Retinal pigment epithelial cell (primary cell): ENCODE results near the gene TMEM132A.

Experiments used
- DNase-seq: peaks from one replicate; pipeline ENCODE4 v3.0.0-alpha.2; 2010; ENCODE audit warnings: low read depth
- H3K4me3 ChIP-seq: 2 replicates; pipeline ENCODE4 v1.5.1; 2011; ENCODE audit warnings: mild to moderate bottlenecking, low read length, control low read depth, moderate library complexity
- CTCF ChIP-seq: conservative IDR thresholded peaks from 2 replicates; pipeline ENCODE4 v1.5.1; 2011; ENCODE audit warnings: low read depth, low read length, control low read depth, inconsistent platforms

Gene TMEM132A

GRCh38 chr11:60951904-60952741, 27.9 kb downstream of the TMEM132A start, which contains the start of gene SLC15A3:
Gene SLC15A3, minus strand, starts transcription at chr11:60952176. Its CDS starts 625 bp downstream, at chr11:60951551.
- TF ChIP-seq CTCF = no peak
- no peak for DNase-seq
- peak within 1 kb of the TSS; percentile 20 for H3K4me3 ChIP-seq

- no peak for TF ChIP-seq CTCF
- no peak overlapping the region for H3K4me3 ChIP-seq
- DNase-seq = no peak
Measured at GRCh38 chr11:60952742-60953170, 28.5 kb downstream of the TMEM132A start.

GRCh38 chr11:60953781-60954180, 29.5 kb downstream of the TMEM132A start:
- H3K4me3 ChIP-seq = no peak overlapping the region
- TF ChIP-seq CTCF = no peak
- DNase-seq = no peak

- H3K4me3 ChIP-seq = no peak overlapping the region
- no peak for TF ChIP-seq CTCF
- DNase-seq = no peak
Measured at GRCh38 chr11:60954421-60954820, 30.2 kb downstream of the TMEM132A start.

GRCh38 chr11:60955571-60955970, 31.3 kb downstream of the TMEM132A start:
- DNase-seq = no peak
- no peak overlapping the region for H3K4me3 ChIP-seq
- TF ChIP-seq CTCF = no peak

GRCh38 chr11:60957188-60957587, 32.9 kb downstream of the TMEM132A start:
- no peak overlapping the region for H3K4me3 ChIP-seq
- no peak for DNase-seq
- TF ChIP-seq CTCF = no peak

- DNase-seq = no peak
- no peak overlapping the region for H3K4me3 ChIP-seq
- TF ChIP-seq CTCF = no peak
Measured at GRCh38 chr11:60959431-60959830, 35.2 kb downstream of the TMEM132A start.
